HEK293 (cell line): ENCODE measurements around the gene KLLN.

Experiments
- SETDB1 ChIP-seq: IDR thresholded peaks from one replicate; pipeline ENCODE4 v1.6.1; 2017; ENCODE audit warnings: mild to moderate bottlenecking, low read length, moderate library complexity, mixed read lengths; ENCODE audit not compliant: insufficient read length
- ZNF335 ChIP-seq: fragments of 450-650 bp; formaldehyde crosslinking; conservative IDR thresholded peaks from 2 replicates; pipeline ENCODE4 v1.5.1; 2016; ENCODE audit warnings: missing biosample characterization, missing genetic modification characterization
- ZNF433 ChIP-seq: fragments of 450-650 bp; formaldehyde crosslinking; IDR thresholded peaks from 2 replicates; pipeline ENCODE4 v1.5.1; 2016; ENCODE audit warnings: missing biosample characterization, missing genetic modification characterization, low read depth
- ZNF473 ChIP-seq: fragments of 450-650 bp; formaldehyde crosslinking; IDR thresholded peaks from 2 replicates; pipeline ENCODE4 v1.5.1; 2017; ENCODE audit warnings: missing biosample characterization, missing genetic modification characterization
- ZNF776 ChIP-seq: fragments of 450-650 bp; formaldehyde crosslinking; IDR thresholded peaks from 2 replicates; pipeline ENCODE4 v1.5.0; 2017; ENCODE audit warnings: missing biosample characterization, missing genetic modification characterization, borderline replicate concordance
- ZNF792 ChIP-seq: fragments of 450-650 bp; formaldehyde crosslinking; IDR thresholded peaks from 2 replicates; pipeline ENCODE4 v1.5.1; 2016; ENCODE audit warnings: missing biosample characterization, missing genetic modification characterization
- TF ChIP-seq, protein P1 (sequence below): fragments of 450-650 bp; formaldehyde crosslinking; IDR thresholded peaks from 2 replicates; pipeline ENCODE4 v1.5.1; 2016; ENCODE audit warnings: missing biosample characterization, missing genetic modification characterization
- TF ChIP-seq, protein P2 (sequence below): fragments of 450-650 bp; formaldehyde crosslinking; IDR thresholded peaks from 2 replicates; pipeline ENCODE4 v1.5.1; 2016; ENCODE audit warnings: missing biosample characterization, missing genetic modification characterization

DNA sequence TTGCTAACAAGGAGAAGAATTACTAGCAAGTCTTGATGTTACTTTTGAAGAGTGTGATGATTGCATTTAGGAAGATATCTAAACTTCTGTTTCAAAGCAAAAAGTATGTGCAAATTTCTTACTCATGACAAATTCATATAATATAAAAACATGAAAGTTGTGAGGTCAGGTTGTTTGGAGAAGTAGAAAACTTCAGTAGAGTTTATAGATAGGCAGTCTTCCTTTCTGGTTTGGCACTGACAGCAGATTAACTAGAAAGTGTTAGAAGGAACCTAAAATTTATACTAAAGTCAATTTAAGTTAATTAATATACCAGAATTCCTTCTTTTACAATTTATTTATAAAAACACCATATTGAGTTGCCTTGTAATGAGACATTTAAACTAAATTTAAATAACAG, 17.0 kb upstream of the KLLN start:
- TF ChIP-seq SETDB1 (no peak), ZNF473 (tag by site-specific recombination) (no peak), ZNF792 (tag by site-specific recombination) (no peak), ZNF776 (tag by site-specific recombination) (no peak), ZNF433 (tag by site-specific recombination) (no peak), ZNF335 (tag by site-specific recombination) (no peak)
- TF ChIP-seq, protein P1, sequence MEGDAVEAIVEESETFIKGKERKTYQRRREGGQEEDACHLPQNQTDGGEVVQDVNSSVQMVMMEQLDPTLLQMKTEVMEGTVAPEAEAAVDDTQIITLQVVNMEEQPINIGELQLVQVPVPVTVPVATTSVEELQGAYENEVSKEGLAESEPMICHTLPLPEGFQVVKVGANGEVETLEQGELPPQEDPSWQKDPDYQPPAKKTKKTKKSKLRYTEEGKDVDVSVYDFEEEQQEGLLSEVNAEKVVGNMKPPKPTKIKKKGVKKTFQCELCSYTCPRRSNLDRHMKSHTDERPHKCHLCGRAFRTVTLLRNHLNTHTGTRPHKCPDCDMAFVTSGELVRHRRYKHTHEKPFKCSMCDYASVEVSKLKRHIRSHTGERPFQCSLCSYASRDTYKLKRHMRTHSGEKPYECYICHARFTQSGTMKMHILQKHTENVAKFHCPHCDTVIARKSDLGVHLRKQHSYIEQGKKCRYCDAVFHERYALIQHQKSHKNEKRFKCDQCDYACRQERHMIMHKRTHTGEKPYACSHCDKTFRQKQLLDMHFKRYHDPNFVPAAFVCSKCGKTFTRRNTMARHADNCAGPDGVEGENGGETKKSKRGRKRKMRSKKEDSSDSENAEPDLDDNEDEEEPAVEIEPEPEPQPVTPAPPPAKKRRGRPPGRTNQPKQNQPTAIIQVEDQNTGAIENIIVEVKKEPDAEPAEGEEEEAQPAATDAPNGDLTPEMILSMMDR (tag by site-specific recombination), result no peak
- TF ChIP-seq, protein P2, sequence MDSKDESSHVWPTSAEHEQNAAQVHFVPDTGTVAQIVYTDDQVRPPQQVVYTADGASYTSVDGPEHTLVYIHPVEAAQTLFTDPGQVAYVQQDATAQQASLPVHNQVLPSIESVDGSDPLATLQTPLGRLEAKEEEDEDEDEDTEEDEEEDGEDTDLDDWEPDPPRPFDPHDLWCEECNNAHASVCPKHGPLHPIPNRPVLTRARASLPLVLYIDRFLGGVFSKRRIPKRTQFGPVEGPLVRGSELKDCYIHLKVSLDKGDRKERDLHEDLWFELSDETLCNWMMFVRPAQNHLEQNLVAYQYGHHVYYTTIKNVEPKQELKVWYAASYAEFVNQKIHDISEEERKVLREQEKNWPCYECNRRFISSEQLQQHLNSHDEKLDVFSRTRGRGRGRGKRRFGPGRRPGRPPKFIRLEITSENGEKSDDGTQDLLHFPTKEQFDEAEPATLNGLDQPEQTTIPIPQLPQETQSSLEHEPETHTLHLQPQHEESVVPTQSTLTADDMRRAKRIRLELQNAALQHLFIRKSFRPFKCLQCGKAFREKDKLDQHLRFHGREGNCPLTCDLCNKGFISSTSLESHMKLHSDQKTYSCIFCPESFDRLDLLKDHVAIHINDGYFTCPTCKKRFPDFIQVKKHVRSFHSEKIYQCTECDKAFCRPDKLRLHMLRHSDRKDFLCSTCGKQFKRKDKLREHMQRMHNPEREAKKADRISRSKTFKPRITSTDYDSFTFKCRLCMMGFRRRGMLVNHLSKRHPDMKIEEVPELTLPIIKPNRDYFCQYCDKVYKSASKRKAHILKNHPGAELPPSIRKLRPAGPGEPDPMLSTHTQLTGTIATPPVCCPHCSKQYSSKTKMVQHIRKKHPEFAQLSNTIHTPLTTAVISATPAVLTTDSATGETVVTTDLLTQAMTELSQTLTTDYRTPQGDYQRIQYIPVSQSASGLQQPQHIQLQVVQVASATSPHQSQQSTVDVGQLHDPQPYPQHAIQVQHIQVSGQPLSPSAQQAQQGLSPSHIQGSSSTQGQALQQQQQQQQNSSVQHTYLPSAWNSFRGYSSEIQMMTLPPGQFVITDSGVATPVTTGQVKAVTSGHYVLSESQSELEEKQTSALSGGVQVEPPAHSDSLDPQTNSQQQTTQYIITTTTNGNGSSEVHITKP (tag by site-specific recombination), result no peak
